GM19035 (cell line): Measurements from ENCODE around the gene FIGNL2.

Source experiments
- ATAC-seq: cut with Tn5 transposase; IDR thresholded peaks from one replicate; pipeline ENCODE4 v1.9.1; 2021; ENCODE audit not compliant: unreplicated experiment

The FIGNL2 gene

DNA sequence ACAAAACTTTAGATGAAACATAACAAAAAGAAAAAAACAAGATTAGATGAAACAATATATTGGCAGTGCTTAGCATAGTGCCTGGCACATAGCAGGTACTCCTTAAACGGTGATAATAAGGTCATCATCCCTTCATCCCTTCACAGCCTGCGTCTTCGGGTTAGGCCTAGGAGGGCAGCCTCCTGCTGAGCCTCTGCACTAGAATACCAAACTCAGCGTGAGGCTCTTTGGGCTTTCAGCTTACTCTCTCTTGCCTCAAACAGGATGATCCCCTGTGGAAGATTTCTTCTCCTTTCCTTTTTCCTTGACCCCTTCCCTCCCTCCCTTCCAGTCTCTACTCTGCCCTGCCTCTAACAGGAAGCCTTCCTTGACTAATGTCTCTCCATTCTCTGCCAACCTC, 14.4 kb upstream of the FIGNL2 start:
- no peak for ATAC-seq

DNA sequence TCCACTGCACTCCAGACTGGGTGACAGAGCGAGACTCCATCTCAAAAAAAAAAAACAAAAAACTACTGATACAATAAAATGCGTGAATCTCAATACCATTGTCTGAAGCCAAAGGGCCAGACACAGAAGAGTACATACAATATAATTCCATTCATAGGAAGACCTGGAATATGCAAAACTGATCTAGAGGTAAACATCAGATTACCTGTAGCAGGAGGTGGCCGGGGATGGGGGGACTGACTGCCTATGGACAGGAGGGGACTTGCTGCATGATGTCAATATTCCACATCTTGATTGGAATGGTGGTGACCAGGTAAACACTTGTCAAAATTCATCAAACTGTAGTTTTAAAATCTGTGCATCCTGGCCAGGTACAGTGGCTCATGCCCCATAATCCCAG, 12.5 kb upstream of the FIGNL2 start:
- no peak for ATAC-seq

DNA sequence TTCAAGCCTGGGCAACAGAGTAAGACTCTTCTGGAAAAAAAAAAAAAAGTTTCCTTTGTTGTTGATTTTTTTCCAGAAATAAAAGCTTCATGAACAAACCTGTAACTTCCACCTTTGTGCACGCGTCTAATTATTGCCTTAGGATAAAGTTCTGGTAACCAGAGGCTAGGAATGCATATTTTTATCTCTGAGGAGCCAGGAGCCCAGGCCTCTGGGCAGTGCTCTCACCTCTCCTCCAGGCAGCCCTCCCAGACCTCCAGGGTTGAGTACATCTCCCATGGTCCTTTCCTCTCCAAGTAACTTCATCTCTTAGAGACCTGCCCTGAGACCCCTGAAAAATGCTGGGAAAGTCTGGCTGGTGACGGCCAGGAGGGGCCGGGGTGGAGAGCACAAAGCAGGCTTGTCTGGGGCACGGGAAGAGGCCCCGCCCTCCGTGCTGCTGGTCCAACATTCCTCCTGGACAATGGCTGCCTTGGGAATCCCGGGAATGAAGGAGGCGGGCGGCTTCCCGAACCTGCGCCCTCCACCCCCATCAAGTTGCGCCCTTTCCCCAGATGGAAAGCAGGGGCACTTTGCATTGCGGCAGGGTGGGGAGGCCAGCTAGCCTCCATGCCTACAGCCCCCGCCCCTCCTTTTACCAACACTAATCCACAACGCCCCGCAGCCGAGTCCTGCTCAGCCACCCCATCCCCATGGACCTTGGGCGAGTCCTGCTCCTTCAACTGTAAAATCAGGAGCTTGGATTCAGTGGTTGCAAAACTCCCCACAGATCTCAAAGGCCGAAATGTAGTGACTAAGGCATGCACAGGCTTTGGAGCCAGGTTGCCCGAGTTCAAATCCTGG, 7.3 kb upstream of the FIGNL2 start:
- no peak for ATAC-seq

DNA sequence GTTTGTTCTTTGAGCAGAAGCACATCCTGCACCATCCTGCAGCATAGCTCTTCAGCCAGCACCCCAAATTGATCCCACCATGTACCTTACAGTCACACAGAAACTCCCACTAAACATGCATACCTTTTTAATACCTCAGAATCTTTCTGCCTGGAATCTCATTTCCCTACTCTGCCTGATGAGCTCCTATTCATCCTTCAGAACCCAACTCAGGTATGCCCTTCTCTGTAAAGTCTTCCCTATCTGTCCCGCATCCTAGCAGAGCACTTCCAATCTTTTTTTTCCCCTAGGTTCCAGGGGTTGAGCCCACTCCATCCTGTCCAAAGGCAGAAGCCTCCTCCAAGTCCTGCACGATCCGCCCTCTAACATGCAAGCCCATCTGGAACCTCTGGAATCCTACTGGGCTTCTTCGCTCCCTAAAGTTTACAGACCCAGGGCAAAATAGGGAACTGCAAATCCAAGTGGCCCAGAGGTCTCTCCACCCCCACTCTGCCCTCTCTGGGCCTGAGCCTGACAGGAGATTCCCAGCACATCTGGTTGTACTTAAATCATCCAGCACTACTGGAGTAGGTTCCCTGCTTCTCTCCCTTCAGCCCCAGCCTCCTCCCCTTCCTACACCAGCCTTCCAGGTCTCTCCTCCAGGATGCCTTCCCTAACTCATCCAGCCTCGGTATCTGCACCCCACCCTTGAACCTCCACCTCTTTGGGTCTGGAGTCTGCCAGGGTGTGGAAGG, 4.1 kb upstream of the FIGNL2 start:
- ATAC-seq = no peak

DNA sequence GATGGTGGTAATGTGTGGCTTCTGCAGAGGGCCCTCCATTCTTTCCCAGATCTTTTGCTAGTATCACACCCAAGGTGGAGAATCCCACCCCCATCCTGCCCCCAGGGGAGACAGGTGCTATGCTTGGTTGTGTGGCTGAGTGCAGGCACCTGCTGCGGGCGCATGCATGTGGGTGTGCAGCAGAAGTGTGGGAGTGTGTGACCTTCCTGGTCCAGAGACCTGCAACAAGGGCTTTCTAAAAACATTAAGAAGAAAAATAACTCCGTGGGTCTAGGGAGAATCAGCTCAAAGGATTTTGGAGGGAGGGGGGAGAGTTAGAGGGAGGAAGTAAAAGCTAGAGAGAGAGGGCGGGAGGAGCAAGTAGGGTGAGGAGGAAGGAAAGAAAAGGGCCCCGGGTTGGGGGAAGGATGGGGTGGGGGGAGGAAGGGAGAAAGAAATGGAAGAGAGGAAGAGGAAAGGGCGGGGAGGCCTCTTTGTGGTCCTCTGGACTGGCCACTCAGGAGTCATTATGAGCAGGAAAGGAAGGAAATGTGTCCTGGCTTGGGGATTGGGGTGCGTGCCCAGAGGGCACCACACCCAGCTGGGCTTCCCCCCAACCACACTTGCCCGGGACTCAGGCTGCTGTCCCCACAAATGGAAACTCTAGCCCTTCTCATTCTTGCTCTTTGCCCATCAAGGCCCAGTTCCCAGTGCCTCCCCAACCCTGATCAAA, 3.1 kb upstream of the FIGNL2 start:
- no peak for ATAC-seq

DNA sequence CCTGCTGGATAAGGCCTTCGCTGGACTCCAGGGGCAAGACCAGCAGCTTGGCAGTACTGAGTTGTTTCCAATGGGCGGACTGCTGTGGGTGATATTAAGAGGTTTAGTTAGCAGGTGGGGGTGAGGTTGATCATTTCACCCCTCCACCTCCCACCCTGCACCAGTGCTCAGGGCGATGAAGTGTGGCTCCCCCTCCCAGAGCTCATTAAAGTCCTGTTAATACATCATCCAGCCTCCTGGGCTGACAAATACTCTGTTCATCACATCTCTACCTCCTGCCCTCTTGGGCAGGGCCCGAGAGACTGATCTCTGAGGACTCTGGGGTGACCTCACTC, 2.4 kb upstream of the FIGNL2 start:
- no peak for ATAC-seq

DNA sequence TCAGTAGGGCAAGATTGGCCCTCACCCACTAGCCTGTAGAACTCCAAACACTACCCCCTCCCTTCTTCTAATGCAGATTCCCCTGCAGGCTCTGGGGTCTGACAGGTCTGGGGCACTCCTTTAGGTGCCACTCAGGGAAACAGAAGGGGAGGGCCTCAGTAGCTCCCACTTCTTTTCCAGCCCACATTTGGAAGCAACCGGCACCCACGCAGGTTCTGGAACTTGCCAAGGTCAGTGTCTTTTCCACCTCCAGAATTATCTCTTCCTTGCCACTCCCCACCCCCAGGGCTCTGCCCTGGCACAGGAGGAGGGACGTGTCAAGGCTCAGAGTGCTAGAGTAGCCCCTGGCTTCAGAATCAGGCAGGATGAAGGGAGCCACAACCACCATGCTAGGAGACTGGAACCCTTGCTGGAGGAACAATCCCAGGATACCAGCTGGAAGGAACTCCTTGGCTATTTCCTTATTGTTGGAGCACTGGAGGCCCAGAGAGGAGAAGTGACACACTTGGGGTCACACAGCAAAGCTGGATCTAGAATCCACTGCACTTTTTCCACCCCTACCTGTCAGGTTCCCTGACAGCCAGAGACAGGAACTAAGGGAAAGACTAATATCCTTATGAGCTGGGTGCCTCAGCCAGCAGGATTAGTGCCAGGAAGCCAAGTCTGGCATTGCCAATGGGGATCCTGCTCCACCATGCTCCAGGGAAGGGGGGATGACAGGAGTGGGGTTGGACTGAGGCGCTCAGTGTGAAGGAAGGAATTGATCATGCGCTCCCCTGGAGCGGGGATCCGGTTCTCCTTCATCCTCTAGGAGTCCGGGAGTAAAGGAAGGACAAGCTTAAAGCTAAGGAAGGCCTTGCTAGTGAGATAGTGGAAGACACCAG, 1.8 kb upstream of the FIGNL2 start:
- ATAC-seq = no peak

DNA sequence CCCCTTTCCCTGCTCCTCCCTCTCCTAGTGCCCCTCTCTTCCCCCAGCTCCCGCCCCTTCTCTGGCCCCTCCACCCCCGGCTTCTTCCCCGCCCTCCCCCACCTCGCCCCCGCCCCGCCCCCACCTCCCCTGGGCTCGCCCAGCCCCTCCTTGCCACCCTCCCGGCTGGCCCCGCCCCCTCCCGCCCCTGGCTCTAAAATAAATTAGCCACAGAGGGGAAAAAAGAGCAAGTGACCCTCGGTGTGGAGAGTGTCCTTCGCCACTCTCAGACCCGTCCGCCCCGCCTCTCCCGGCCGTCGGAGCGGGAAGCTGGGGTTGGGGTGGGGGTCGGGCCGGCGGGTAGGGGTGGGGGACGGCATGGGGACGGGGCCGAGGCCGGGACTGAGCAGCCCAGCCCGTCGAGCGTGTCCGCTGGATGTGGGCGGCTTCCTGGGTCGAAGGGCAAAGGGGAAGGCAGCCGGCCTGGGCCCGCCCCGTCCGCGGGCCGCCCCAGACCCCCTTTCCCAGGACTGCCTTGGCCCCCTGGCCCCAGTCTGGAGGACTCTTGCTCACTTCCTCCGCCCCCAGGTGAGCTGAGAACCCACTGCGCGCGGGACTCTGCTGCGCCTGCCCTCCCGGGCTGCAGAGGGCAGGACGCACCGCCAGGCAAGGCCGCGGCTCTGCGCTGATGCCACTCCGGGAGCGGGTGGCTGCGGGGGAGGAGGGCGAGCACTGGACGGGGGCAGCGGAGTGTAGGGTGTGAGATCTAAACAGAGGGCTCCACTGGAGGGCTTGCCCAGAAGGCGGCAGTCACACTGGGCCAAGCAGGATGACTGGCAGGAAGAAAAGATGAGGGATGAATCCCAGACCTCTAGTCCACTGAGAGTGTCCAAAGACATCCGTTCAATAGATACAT, 570 bp upstream of the FIGNL2 start:
- no peak for ATAC-seq

DNA sequence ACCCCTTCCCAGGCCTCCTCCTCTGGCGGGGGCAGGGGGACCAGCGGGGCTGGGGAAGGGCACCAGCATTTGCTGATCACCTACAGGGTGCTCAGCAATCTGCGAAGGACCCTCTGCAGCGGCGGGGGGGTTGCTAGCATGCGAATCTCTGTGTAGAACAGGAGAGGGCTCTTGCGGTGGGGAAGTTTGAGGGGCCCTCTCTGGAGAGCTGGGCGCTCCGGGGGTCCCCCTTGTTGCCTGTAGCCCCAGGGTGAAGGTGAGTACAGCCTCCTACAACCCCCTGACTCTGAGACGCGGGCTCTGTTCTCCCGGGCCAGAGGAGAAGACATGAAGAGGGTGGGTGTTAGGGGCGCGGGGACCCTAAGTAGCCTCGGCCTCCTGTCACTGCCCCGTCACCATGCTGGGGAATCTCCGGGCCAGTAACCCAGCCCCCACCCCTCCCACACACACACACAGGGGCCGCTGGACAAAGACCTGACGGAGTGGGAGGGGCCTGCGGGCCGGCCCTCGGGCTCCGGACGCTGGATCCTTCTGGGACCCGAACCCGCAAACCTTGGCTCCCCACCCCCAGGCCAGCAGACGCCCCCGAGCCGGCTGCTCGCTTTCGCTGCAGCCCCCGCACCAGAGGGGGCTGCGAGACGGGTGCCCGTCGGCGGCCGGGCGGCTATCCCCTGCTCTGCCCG, 734 bp downstream of the FIGNL2 start:
- ATAC-seq = no peak

DNA sequence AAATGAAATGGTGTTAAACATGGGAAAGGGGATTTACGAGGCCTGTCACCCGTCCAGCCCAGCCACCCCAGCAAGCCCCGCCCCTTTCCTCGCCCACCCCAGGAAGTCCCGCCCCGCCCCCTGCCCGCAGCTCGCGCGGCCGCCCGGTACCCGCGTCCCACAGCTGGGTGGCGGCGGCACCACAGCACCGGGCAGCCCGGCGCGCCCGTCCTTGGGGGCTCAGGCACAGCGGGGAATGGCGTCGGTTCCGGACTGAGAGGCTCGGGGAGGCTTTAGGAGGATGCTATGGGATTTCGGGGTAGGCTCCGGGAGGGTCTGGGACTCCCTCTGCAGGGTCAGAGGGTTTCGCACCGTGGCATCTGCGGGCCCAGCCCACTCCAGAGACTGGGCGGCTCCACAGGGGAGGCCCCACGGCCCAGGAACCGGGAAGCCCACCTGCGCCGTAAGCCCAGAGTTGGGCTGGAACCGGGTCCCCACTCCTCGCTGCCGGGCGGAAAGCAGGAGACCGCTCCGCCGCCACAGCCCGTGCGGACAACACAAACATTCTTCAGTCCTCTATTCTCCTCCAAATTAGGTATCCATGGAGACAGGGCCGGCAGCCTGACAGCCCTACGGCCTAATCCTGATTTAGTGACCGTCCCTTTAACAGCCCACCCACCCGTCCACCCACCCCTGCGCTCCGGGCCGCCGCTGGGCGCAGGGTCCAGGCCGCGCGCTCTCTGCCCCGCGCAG, 1.4 kb downstream of the FIGNL2 start:
- ATAC-seq = no peak

DNA sequence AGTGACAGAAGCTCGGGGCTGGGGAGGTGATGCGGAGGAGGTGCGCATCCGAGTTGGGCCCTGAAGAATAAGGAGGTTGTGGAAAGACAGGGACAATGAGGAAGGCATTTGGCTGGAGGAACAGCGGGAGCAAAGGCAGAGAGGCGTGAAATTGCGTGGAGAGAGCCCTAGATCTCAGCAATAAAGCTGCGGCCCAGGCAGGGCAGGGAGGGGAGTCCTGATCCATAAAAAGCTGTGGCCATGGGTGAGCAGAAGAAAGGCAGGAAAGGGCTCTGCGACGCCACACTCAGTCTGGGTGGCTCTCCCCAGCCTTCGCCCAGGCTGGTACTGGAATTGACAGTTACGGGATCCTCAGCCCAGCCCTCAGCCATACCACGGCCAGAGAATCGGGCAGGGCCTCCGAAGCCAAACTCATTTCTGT, 2.2 kb downstream of the FIGNL2 start:
- ATAC-seq = no peak

DNA sequence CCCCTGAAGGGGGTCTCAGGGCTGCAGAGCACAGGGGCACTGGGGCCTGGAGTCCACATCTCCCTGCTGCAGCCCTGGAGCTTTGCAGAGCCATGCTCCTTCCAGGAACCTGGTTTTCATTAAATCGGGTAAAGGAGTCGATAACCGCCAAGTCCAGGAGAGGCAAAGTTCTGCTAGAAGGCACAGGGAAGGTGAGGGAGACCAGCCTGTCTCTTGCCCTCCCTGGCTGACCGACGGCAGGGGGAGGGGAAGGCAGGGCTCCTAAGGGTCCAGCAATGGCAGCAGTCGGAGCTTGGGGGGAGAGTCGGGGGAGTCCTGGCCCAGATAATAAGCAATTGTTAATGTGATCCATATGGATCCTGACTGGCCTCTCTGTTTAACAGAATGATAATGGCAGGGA, 3.0 kb downstream of the FIGNL2 start:
- no peak for ATAC-seq

DNA sequence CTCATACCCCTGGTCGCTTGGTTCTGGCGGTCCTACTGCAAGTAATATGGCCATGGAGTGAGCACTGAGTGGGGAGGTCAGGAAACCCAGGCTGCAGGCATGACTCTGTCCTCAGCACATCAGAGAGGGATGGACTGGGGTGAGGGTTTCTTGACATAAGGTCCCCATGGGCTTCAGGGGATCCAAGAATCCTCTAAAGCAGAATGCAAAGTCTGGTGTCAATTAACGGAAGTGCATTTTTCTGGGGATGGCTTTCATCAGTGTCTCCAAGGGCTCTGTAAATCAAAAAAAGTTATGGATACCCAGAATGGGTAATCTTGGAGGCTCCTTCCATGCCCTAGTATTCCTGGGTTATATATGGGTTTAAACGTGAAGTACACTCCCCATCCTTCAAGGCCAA, 3.7 kb downstream of the FIGNL2 start:
- no peak for ATAC-seq

DNA sequence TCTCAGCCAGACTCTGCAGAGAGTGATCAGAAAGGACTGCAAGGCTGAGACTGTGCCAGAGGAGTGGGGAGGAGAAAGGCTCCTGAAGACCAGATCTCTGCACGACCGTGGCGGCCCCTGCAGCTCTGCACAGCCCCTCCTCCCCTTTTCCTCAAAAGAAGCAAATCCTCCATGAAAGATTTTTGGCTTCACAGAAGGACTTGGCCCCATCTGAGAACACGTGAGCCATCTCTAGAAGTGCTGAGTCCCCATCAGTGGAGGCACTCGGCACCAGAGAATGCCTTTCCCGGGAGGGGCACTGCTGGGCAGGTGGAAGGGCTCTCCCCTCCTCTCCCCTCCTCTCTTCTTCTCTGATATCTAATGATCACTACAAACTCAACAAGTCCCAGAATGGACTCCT, 6.8 kb downstream of the FIGNL2 start:
- no peak for ATAC-seq

DNA sequence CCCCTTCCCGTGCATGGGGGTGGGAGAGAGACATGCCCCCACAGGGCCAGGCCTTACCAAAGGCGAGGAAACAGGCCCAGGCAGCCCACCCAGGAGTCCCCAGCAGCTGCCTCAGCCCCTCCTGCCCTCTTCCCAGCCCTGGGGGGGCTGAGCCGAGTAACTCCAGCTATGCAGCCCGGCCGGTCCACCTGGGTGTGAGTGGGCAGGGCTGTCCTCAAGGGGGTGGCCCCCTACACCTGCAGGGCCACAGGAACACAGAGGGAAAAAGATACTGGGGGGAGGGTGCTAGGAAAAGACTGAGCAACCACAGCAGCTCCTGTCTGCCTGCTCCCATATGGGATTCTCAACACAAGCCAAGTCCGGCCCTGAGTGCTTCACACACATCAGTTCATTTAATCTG, 7.6 kb downstream of the FIGNL2 start:
- ATAC-seq = no peak

DNA sequence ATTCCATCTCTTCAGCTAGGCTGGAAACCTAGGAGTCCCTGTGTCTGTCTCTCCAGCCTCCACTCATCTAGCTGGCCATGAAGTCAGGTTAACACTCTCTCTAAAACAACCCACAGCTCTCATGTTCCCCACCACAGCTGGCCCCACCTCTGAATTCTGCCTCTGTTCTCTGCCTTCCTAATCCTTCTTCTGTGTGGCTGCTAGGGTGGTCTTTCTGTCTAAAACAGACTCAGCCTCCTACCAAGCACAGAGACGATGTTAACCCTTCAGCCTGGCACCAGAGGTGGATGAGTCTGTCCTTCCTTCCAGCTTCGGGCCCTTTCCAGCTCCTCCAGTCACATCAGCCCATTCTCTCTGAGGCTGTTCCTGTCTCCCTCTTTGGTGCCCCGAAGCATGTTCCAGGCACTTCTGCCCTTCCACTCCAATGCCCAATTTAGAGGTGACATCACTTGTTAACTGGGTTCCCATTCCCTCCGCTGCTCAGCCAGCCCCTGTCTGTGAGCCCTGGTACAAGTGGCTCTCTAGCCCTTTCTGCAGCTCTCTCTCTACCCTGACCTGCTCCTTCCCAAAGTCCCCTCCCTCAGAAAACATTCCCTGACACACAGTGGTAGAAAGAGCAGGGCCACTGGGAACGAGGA, 9.1 kb downstream of the FIGNL2 start:
- ATAC-seq = no peak

DNA sequence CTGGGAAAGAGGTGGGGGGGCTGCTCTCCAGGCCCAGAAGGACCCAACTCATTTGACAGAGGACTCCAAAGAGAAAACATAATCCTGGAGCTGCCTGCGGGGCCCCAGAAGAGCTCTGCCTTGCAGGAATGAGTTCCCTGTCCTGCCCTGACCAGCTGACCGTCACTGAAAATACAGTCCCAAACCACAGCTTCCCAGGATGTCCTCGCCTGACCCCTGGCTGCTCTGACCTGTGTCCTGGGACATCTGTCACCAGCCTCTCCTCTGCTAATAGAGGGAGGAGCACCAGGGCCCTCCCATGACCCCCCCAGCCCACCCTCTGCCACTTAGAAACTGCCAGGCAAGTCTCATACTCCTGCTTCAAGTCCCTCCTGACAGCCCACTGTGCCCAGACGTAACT, 9.8 kb downstream of the FIGNL2 start:
- ATAC-seq = no peak

DNA sequence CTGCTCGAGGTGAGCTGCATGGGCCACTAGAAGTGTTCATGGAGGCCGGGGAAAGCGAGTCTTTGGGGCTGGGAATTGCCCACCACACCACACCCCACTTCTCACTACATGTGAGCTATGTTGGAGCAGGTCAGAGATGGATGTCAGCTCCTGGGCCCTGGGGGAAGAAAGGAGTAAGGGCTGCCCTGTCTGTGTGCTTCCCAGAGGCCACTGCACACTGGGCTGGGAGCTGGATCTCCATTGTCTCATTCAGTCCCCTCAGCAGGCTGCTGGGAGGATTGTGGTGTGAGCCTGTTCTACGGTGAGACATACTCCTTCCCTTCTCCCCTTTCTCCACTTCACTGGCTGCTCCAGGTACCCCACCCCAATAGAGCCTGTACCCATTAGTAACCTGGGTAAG, 10.5 kb downstream of the FIGNL2 start:
- ATAC-seq = no peak
